ENCODE data around the gene MRPS5. TPM values are rescaled to one million over a fixed set of nuclear protein-coding genes. Genes with fewer than 3 reads are reported as not detected.

MRPS5 gene
- total and polyA plus RNA-seq, 4 donors, result 21.7 to 72.9 (median 57.0) TPM

DNA sequence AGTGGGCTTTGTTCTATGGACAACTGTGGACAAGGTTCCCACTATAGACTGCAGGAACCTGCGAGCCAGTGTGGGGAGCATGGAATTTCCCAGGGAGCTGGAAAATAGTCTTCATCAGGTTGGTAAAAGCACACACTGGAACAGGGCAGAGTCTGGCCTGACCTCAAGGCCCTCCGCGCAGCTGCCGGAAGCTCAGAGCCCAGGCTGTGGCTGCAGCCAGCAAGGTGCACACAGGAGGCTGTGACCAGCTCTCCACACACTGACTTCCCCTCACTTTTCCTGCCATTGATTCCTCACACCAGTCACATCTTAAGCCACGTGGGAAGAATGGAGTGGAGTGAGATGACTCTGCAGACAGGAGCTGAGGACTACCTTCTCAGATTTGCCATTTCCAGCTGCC lies 77.0 kb downstream of the MRPS5 start:
- no peak for DNase-seq (ENCODE audit: low spot score)
- TF ChIP-seq HNF4G (IDR thresholded peaks at IDR 0.05) (no peak), GABPA (IDR thresholded peaks at IDR 0.05 in 1 of 2, conservative IDR thresholded peaks at IDR 0.05 in 1 of 2) (no peak), RAD21 (IDR thresholded peaks at IDR 0.05) (no peak), JUND (IDR thresholded peaks at IDR 0.05) (no peak), YY1 (IDR thresholded peaks at IDR 0.05) (no peak), FOXA1 (IDR thresholded peaks at IDR 0.05) (no peak), FOXA2 (IDR thresholded peaks at IDR 0.05) (no peak)
- TF ChIP-seq, protein P1, sequence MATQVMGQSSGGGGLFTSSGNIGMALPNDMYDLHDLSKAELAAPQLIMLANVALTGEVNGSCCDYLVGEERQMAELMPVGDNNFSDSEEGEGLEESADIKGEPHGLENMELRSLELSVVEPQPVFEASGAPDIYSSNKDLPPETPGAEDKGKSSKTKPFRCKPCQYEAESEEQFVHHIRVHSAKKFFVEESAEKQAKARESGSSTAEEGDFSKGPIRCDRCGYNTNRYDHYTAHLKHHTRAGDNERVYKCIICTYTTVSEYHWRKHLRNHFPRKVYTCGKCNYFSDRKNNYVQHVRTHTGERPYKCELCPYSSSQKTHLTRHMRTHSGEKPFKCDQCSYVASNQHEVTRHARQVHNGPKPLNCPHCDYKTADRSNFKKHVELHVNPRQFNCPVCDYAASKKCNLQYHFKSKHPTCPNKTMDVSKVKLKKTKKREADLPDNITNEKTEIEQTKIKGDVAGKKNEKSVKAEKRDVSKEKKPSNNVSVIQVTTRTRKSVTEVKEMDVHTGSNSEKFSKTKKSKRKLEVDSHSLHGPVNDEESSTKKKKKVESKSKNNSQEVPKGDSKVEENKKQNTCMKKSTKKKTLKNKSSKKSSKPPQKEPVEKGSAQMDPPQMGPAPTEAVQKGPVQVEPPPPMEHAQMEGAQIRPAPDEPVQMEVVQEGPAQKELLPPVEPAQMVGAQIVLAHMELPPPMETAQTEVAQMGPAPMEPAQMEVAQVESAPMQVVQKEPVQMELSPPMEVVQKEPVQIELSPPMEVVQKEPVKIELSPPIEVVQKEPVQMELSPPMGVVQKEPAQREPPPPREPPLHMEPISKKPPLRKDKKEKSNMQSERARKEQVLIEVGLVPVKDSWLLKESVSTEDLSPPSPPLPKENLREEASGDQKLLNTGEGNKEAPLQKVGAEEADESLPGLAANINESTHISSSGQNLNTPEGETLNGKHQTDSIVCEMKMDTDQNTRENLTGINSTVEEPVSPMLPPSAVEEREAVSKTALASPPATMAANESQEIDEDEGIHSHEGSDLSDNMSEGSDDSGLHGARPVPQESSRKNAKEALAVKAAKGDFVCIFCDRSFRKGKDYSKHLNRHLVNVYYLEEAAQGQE (IDR thresholded peaks at IDR 0.05), result no peak
- TF ChIP-seq, protein P2, sequence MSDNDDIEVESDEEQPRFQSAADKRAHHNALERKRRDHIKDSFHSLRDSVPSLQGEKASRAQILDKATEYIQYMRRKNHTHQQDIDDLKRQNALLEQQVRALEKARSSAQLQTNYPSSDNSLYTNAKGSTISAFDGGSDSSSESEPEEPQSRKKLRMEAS (IDR thresholded peaks at IDR 0.05), result no peak
- TF ChIP-seq, protein P3, sequence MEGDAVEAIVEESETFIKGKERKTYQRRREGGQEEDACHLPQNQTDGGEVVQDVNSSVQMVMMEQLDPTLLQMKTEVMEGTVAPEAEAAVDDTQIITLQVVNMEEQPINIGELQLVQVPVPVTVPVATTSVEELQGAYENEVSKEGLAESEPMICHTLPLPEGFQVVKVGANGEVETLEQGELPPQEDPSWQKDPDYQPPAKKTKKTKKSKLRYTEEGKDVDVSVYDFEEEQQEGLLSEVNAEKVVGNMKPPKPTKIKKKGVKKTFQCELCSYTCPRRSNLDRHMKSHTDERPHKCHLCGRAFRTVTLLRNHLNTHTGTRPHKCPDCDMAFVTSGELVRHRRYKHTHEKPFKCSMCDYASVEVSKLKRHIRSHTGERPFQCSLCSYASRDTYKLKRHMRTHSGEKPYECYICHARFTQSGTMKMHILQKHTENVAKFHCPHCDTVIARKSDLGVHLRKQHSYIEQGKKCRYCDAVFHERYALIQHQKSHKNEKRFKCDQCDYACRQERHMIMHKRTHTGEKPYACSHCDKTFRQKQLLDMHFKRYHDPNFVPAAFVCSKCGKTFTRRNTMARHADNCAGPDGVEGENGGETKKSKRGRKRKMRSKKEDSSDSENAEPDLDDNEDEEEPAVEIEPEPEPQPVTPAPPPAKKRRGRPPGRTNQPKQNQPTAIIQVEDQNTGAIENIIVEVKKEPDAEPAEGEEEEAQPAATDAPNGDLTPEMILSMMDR (IDR thresholded peaks at IDR 0.05; ENCODE audit: low read depth, low read length, missing input control), result no peak
- WGBS, result 73% methylated on average over 5 of the region's 5 CpGs
- H3K36me3 ChIP-seq (ENCODE audit: control insufficient read depth in 4 of 4, insufficient read depth in 3 of 4, low read depth in 1 of 4, low read length in 3 of 4), result no peaks in the 10 kb centered on the region
- no peak overlapping the region for H3K4me3 ChIP-seq (ENCODE audit: low read depth in 1 of 3, low read length in 3 of 3)
- no peaks in the 10 kb centered on the region for H3K9me3 ChIP-seq (ENCODE audit: control insufficient read depth in 4 of 4, low read length in 3 of 4)
- no peaks in the 10 kb centered on the region for H3K4me1 ChIP-seq (ENCODE audit: control insufficient read depth in 4 of 4, insufficient read depth in 4 of 4, low read length in 3 of 4)
- H3K27ac ChIP-seq (ENCODE audit: low read depth in 1 of 2, low read length in 2 of 2), result no peak overlapping the region
- peaks cover 0 to 3% (median 0%) of the 10 kb centered on the region in 4 donors for H3K27me3 ChIP-seq (ENCODE audit: control insufficient read depth in 4 of 4, insufficient read depth in 4 of 4, low read length in 3 of 4)
- H3K9ac ChIP-seq (ENCODE audit: low read depth in 1 of 2, low read length in 2 of 2), result no peak overlapping the region

DNA sequence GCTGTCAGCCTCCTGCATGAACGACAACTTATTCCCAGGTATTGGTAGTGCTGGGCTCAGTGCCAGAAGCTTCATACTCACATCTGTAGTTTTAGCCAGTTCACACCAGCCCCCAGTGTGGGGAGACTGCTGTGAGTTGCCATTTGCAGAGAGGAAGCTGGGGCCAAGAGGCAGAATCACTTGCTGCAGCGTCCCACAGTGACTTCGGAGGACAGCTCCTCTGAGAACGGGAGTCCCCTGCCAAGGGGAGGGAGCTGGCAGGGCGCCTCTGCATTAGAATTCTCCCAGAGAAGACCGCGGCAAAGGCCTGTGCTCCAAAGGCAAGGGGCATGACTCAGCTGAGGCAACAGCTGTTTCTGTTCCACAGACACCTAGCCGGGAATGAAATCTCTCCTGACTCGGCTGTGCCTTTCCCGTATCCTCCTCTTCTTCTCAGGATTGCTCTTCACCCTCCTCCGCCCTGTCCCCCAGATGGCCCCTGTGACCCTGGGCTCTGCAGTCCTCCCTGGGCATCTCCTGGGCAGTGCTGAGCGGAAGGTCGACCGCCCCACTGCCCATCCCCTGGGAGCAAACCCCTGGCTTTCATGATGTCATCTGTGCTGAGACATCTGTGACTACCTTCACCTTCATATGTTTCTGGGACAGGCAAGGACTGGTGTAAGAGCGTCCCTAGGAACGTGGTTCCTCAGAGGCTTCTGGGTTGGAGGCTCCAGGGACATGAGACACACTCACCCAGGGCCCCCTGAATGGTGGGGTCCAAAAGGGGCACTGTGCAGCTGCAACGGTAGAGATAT lies 78.1 kb downstream of the MRPS5 start:
- Histone ChIP-seq H3K4me1 (ENCODE audit: control insufficient read depth in 4 of 4, insufficient read depth in 4 of 4, low read length in 3 of 4) (no peaks in the 10 kb centered on the region), H3K27ac (ENCODE audit: low read depth in 1 of 2, low read length in 2 of 2) (no peak overlapping the region), H3K9me3 (ENCODE audit: control insufficient read depth in 4 of 4, low read length in 3 of 4) (no peaks in the 10 kb centered on the region), H3K27me3 (ENCODE audit: control insufficient read depth in 4 of 4, insufficient read depth in 4 of 4, low read length in 3 of 4) (peaks cover 0 to 3% (median 0%) of the 10 kb centered on the region in 4 donors), H3K9ac (ENCODE audit: low read depth in 1 of 2, low read length in 2 of 2) (no peak overlapping the region), H3K36me3 (ENCODE audit: control insufficient read depth in 4 of 4, insufficient read depth in 3 of 4, low read depth in 1 of 4, low read length in 3 of 4) (no peaks in the 10 kb centered on the region), H3K4me3 (ENCODE audit: low read depth in 1 of 3, low read length in 3 of 3) (no peak overlapping the region)
- DNase-seq (ENCODE audit: low spot score), result no peak
- WGBS, result 40% methylated on average over 17 of the region's 17 CpGs
- no peak for TF ChIP-seq HNF4A (conservative IDR thresholded peaks at IDR 0.05)
